IMR-90 (cell line): ENCODE measurements around the gene C19orf73. TPM values are rescaled to one million over a fixed set of nuclear protein-coding genes. Genes with fewer than 3 reads are reported as not detected.
A peak's percentile ranks its signal among the peaks of the same experiment; 100 is the strongest.

Source experiments
- ATAC-seq: fragments of 200-7000 bp; cut with Tn5 transposase; 2 replicates; pipeline ENCODE4 v1.9.1; 2020; ENCODE audit warnings: low read depth, mild to moderate bottlenecking, moderate library complexity
- BruUV-seq: library from RNA; stranded (reverse); fragments of 400-500 nt; replicated peaks from 2 replicates; lab custom pipeline; 2021; lab: Mats Ljungman, UMichigan
- CTCF ChIA-PET: fragments of 300-600 bp; formaldehyde crosslinking; extraction: SDS; loops from one replicate; lab custom pipeline; 2021; ENCODE audit warnings: antibody characterized with exemption; lab: Yijun Ruan, JAX
- POLR2A ChIA-PET: fragments of 300-600 bp; sonication (Branson Sonifier 250); formaldehyde crosslinking; loops from one replicate; lab custom pipeline; 2022; ENCODE audit warnings: antibody characterized with exemption; ENCODE audit not compliant: unreplicated experiment; lab: Charles Lee
- DNase-seq: peaks from one replicate; pipeline ENCODE4 v3.0.0; 2013
- H2AFZ ChIP-seq: replicated peaks from 2 replicates; pipeline ENCODE3; 2013; ENCODE audit warnings: low read length, mild to moderate bottlenecking; ENCODE audit not compliant: poor library complexity
- H2AK5ac ChIP-seq: 2 replicates; pipeline ENCODE4 v1.6.1; 2013; ENCODE audit warnings: low read depth, low read length, inconsistent platforms
- H2AK9ac ChIP-seq: replicated peaks from 2 replicates; pipeline ENCODE3; 2013; ENCODE audit warnings: mild to moderate bottlenecking, low read depth, low read length, moderate library complexity; ENCODE audit not compliant: poor library complexity
- H2BK120ac ChIP-seq: 2 replicates; pipeline ENCODE4 v1.6.1; 2013; ENCODE audit warnings: low read depth, low read length, inconsistent platforms
- H2BK15ac ChIP-seq: 3 replicates; pipeline ENCODE4 v1.6.1; 2013; ENCODE audit warnings: low read depth, low read length, inconsistent platforms
- H2BK20ac ChIP-seq: 2 replicates; pipeline ENCODE4 v1.6.1; 2013; ENCODE audit warnings: low read depth, mild to moderate bottlenecking, inconsistent platforms, low read length, moderate library complexity
- H2BK5ac ChIP-seq: 2 replicates; pipeline ENCODE4 v1.6.1; 2013; ENCODE audit warnings: mild to moderate bottlenecking, low read depth, low read length, inconsistent platforms; ENCODE audit not compliant: poor library complexity, severe bottlenecking
- H3K14ac ChIP-seq: replicated peaks from 2 replicates; pipeline ENCODE4 v1.6.1; 2013; ENCODE audit warnings: low read depth, low read length, inconsistent platforms
- H3K18ac ChIP-seq: 2 replicates; pipeline ENCODE4 v1.6.1; 2013; ENCODE audit warnings: low read depth, low read length, control low read depth
- H3K23ac ChIP-seq: 2 replicates; pipeline ENCODE4 v1.6.1; 2013; ENCODE audit warnings: low read depth, low read length, inconsistent platforms
- H3K27ac ChIP-seq: 2 replicates; pipeline ENCODE4 v1.5.1; 2013; ENCODE audit warnings: mild to moderate bottlenecking, control low read depth, low read length; ENCODE audit not compliant: insufficient read depth
- H3K27me3 ChIP-seq: 2 replicates; pipeline ENCODE4 v1.6.1; 2013; ENCODE audit warnings: low read length; ENCODE audit not compliant: control insufficient read depth, insufficient read depth
- H3K36me3 ChIP-seq: 2 replicates; pipeline ENCODE4 v1.6.1; 2013; ENCODE audit warnings: low read length, mixed read lengths; ENCODE audit not compliant: control insufficient read depth, insufficient read depth
- H3K4ac ChIP-seq: 2 replicates; pipeline ENCODE4 v1.6.1; 2013; ENCODE audit warnings: low read depth, low read length, inconsistent platforms
- H3K4me1 ChIP-seq: 2 replicates; pipeline ENCODE4 v1.6.1; 2013; ENCODE audit warnings: low read length, mixed read lengths; ENCODE audit not compliant: control insufficient read depth, insufficient read depth
- H3K4me2 ChIP-seq: 2 replicates; pipeline ENCODE4 v1.6.1; 2013; ENCODE audit warnings: low read depth, mild to moderate bottlenecking, control low read depth, low read length, moderate library complexity
- H3K4me3 ChIP-seq: 2 replicates; pipeline ENCODE4 v1.5.1; 2013; ENCODE audit warnings: low read depth, mild to moderate bottlenecking, control low read depth, low read length, moderate library complexity; ENCODE audit not compliant: insufficient read depth
- H3K56ac ChIP-seq: 2 replicates; pipeline ENCODE4 v1.6.1; 2013; ENCODE audit warnings: low read length, inconsistent platforms; ENCODE audit not compliant: insufficient read depth; ENCODE audit errors: extremely low read depth
- H3K79me1 ChIP-seq, 2 experiments: 2 replicates each; pipeline ENCODE4 v1.6.1; 2013; ENCODE audit warnings: low read length in 2 of 2, inconsistent platforms in 1 of 2, low read depth in 1 of 2
- H3K9ac ChIP-seq: 2 replicates; pipeline ENCODE4 v1.6.1; 2013; ENCODE audit warnings: low read depth, low read length, control low read depth
- H3K9me1 ChIP-seq: 2 replicates; pipeline ENCODE4 v1.6.1; 2013; ENCODE audit warnings: low read length, inconsistent platforms; ENCODE audit not compliant: insufficient read depth
- H3K9me3 ChIP-seq: 2 replicates; pipeline ENCODE4 v1.6.1; 2013; ENCODE audit warnings: low read length; ENCODE audit not compliant: control insufficient read depth, insufficient read depth
- H4K20me1 ChIP-seq: 2 replicates; pipeline ENCODE4 v1.6.1; 2013; ENCODE audit warnings: low read length, inconsistent platforms; ENCODE audit not compliant: insufficient read depth
- H4K5ac ChIP-seq: 2 replicates; pipeline ENCODE4 v1.6.1; 2013; ENCODE audit warnings: mild to moderate bottlenecking, low read depth, low read length, control low read depth
- H4K8ac ChIP-seq, 2 experiments: 2 replicates each; pipeline ENCODE4 v1.6.1; 2013; ENCODE audit warnings: low read depth in 2 of 2, low read length in 2 of 2, control low read depth in 1 of 2, inconsistent platforms in 1 of 2
- H4K91ac ChIP-seq: 2 replicates; pipeline ENCODE4 v1.6.1; 2013; ENCODE audit warnings: low read depth, low read length, inconsistent platforms; ENCODE audit not compliant: insufficient read depth
- CEBPB ChIP-seq: IDR thresholded peaks from 2 replicates; pipeline ENCODE4 v1.6.1; 2012; ENCODE audit warnings: low read depth, low read length, improper control_type of control experiment
- FOS ChIP-seq: fragments of 150-350 bp; IDR thresholded peaks from 2 replicates; pipeline ENCODE4 v1.6.1; 2016; ENCODE audit warnings: low read depth, low read length
- MAFK ChIP-seq: IDR thresholded peaks from 2 replicates; pipeline ENCODE4 v1.6.1; 2012; ENCODE audit warnings: low read depth, low read length, improper control_type of control experiment
- NFE2L2 ChIP-seq: fragments of 150-350 bp; IDR thresholded peaks from 2 replicates; pipeline ENCODE4 v1.6.1; 2016; ENCODE audit warnings: low read depth, mild to moderate bottlenecking, low read length
- RAD21 ChIP-seq: IDR thresholded peaks from 2 replicates; pipeline ENCODE4 v1.6.1; 2012; ENCODE audit warnings: low read length, improper control_type of control experiment
- RFX5 ChIP-seq: IDR thresholded peaks from 2 replicates; pipeline ENCODE4 v1.8.0; 2012; ENCODE audit warnings: low read depth, mild to moderate bottlenecking, low read length, moderate library complexity
- SMC3 ChIP-seq: fragments of 150-350 bp; IDR thresholded peaks from 2 replicates; pipeline ENCODE4 v1.6.1; 2016; ENCODE audit warnings: low read depth, mild to moderate bottlenecking, antibody characterized with exemption, low read length, moderate library complexity
- WGBS, 2 experiments: methylation state at CpG; one replicate each; pipeline versions ENCODE4 v1.1.5 to v1.1.7; 2013; ENCODE audit warnings: missing lambda C conversion rate in 2 of 2; ENCODE audit not compliant: insufficient read length in 1 of 2; ENCODE audit errors: extremely low coverage in 2 of 2; 5-methylcytosine and 5-hydroxymethylcytosine counted together
- dilution Hi-C: fragments of 300-500 bp; cut with HindIII; formaldehyde crosslinking; loops from one replicate; pipeline ENCODE4 v1.14.3; 2018; ENCODE audit warnings: low sequenced_read_pairs; ENCODE audit not compliant: unreplicated experiment
- in situ Hi-C: fragments of 300-500 bp; cut with MboI; formaldehyde crosslinking; loops from 3 replicates; pipeline ENCODE4 v1.14.3; 2019; ENCODE audit warnings: low sequenced_read_pairs, inconsistent platforms, mixed read lengths
- intact Hi-C: fragments of 100-400 bp; cut with micrococcal nuclease; formaldehyde crosslinking; loops from 2 replicates; pipeline ENCODE4 v1.10.0; 2022
- polyA plus RNA-seq, 3 experiments: library from polyadenylated mRNA; depleted of rRNA; stranded (reverse); fragments of >200 nt; gene quantifications; 2 replicates each; pipeline ENCODE4 v1.2.3, GENCODE V29; 2012; ENCODE audit warnings: low replicate concordance in 1 of 3
- total RNA-seq: library from RNA; depleted of rRNA; stranded (reverse); fragments of >200 nt; gene quantifications from 2 replicates; pipeline ENCODE4 v1.2.3, GENCODE V29; 2012
- TF ChIP-seq, protein P1 (sequence below): fragments of 150-350 bp; IDR thresholded peaks from 2 replicates; pipeline ENCODE4 v1.6.1; 2016; ENCODE audit warnings: low read depth, mild to moderate bottlenecking, low read length, moderate library complexity, borderline replicate concordance
- TF ChIP-seq, protein P2 (sequence below): conservative IDR thresholded peaks from 2 replicates; pipeline ENCODE4 v1.5.1; 2012; ENCODE audit warnings: mild to moderate bottlenecking, low read depth, low read length, improper control_type of control experiment

Gene C19orf73
- total and polyA plus RNA-seq, 2 of the 4 experiments (the other 2 are of a cell fraction): 1.2 TPM; not detected in 1

DNA sequence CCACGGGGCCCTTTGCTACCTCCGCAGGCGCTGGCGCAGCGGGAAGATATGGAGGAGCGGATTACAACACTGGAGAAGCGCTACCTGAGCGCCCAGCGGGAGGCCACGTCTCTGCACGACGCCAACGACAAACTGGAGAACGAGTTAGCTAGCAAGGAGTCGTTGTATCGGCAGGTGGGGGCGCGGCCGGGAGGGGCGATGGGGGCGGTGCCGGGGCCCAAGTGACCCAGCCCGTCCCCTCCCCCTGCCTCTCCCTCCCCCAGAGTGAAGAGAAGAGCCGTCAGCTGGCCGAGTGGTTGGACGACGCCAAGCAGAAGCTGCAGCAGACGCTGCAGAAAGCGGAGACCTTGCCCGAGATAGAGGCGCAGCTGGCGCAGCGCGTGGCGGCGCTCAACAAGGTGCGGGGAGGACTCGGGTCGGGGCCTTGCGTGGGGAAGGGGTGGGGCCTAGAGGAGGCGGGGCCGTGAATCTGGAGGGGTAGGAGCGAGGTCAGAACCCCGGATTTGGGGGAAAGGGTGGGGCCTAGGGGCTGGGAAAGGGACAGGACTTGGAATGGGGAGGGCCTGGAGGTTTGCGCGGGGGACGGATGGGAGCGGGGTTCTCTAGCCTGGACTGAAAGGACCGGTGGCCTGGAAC is 14.1 kb upstream of the C19orf73 start:
- H3K4me1 ChIP-seq: peaks cover 4% of the 10 kb centered on the region
- ATAC-seq: peak; percentile 2
- H3K4me2 ChIP-seq: peak overlapping the region; percentile 37; the same call in 1 of the 2 replicates
- H3K18ac ChIP-seq: no peak overlapping the region
- intact Hi-C loops: no loop called here
- no peak overlapping the region for H3K4ac ChIP-seq
- no peak overlapping the region for H2BK20ac ChIP-seq
- H3K23ac ChIP-seq: no peak overlapping the region
- no peaks in the 10 kb centered on the region for H3K27me3 ChIP-seq
- no peak overlapping the region for H2AK9ac ChIP-seq
- no peak overlapping the region for H2AK5ac ChIP-seq
- H4K91ac ChIP-seq: no peak overlapping the region
- no peaks in the 10 kb centered on the region for H3K79me1 ChIP-seq
- no peaks in the 10 kb centered on the region for H3K9me3 ChIP-seq
- no peak for TF ChIP-seq RFX5
- TF ChIP-seq CEBPB: no peak
- TF ChIP-seq, protein P1, sequence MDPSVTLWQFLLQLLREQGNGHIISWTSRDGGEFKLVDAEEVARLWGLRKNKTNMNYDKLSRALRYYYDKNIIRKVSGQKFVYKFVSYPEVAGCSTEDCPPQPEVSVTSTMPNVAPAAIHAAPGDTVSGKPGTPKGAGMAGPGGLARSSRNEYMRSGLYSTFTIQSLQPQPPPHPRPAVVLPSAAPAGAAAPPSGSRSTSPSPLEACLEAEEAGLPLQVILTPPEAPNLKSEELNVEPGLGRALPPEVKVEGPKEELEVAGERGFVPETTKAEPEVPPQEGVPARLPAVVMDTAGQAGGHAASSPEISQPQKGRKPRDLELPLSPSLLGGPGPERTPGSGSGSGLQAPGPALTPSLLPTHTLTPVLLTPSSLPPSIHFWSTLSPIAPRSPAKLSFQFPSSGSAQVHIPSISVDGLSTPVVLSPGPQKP: no peak
- TF ChIP-seq MAFK: no peak
- TF ChIP-seq RAD21: no peak
- TF ChIP-seq FOS: no peak
- TF ChIP-seq, protein P2, sequence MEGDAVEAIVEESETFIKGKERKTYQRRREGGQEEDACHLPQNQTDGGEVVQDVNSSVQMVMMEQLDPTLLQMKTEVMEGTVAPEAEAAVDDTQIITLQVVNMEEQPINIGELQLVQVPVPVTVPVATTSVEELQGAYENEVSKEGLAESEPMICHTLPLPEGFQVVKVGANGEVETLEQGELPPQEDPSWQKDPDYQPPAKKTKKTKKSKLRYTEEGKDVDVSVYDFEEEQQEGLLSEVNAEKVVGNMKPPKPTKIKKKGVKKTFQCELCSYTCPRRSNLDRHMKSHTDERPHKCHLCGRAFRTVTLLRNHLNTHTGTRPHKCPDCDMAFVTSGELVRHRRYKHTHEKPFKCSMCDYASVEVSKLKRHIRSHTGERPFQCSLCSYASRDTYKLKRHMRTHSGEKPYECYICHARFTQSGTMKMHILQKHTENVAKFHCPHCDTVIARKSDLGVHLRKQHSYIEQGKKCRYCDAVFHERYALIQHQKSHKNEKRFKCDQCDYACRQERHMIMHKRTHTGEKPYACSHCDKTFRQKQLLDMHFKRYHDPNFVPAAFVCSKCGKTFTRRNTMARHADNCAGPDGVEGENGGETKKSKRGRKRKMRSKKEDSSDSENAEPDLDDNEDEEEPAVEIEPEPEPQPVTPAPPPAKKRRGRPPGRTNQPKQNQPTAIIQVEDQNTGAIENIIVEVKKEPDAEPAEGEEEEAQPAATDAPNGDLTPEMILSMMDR: no peak
- no peak for TF ChIP-seq SMC3
- no peak for TF ChIP-seq NFE2L2
- H2BK5ac ChIP-seq: no peak overlapping the region
- no peak for DNase-seq
- no peak overlapping the region for H3K9ac ChIP-seq
- no TSS peak for BruUV-seq
- no peak overlapping the region for H2BK120ac ChIP-seq
- peak overlapping the region; percentile 59 for H2AFZ ChIP-seq
- no peak overlapping the region for H3K27ac ChIP-seq
- CTCF ChIA-PET: interaction anchor here (1.0 kb wide), 1 partner anchor 35 kb away, joined by 3 read pairs; no protein-coding TSS in a partner anchor
- in situ Hi-C loops: no loop called here
- 11% methylated on average over 19 of the region's 49 CpGs; no CpG with 5 or more reads in 1 of the 2 experiments for WGBS, 2 experiments
- dilution Hi-C loops: no loop called here
- no peak overlapping the region for H3K14ac ChIP-seq
- H3K56ac ChIP-seq: no peak overlapping the region
- H3K36me3 ChIP-seq: no peaks in the 10 kb centered on the region
- H3K9me1 ChIP-seq: peaks cover 13% of the 10 kb centered on the region; the same call in 1 of the 2 replicates
- H2BK15ac ChIP-seq: no peak overlapping the region
- H4K20me1 ChIP-seq: no peaks in the 10 kb centered on the region; the same call in 1 of the 2 replicates
- H4K5ac ChIP-seq: no peak overlapping the region
- H3K4me3 ChIP-seq: no peak overlapping the region
- no peak overlapping the region for H4K8ac ChIP-seq
- POLR2A ChIA-PET: no interaction called here
